ENCODE data around the gene PIKFYVE. TPM values are rescaled to one million over a fixed set of nuclear protein-coding genes. Genes with fewer than 3 reads are reported as not detected.

PIKFYVE gene
- total RNA-seq, 1 experiment from 2014 or later = 27.2 TPM

GRCh38 chr2:208268156-208268952 is 2.3 kb downstream of the PIKFYVE start:
- no peak overlapping the region for H2BK5ac ChIP-seq (ENCODE audit: insufficient read length, low read length)
- no peak overlapping the region for H2AK5ac ChIP-seq (ENCODE audit: insufficient read length, low read length)
- no peak overlapping the region for H2BK20ac ChIP-seq (ENCODE audit: low read depth, low read length, poor library complexity, severe bottlenecking)
- H3K9me3 ChIP-seq (ENCODE audit: control insufficient read depth, low read depth, low read length) = no peaks in the 10 kb centered on the region
- H3K23ac ChIP-seq (ENCODE audit: insufficient read length, low read depth, low read length) = no peak overlapping the region
- no peak overlapping the region for H3K18ac ChIP-seq (ENCODE audit: insufficient read length, low read depth, low read length)
- no peak overlapping the region for H4K91ac ChIP-seq (ENCODE audit: insufficient read length, low read depth, low read length)
- peaks cover 4% of the 10 kb centered on the region for H3K79me1 ChIP-seq (ENCODE audit: insufficient read depth, low read depth, low read length, poor library complexity, severe bottlenecking)
- no peak for TF ChIP-seq CTCF (conservative IDR thresholded peaks at IDR 0.05)
- no CpG with 5 or more reads among the region's 8 CpGs for WGBS (ENCODE audit: extremely low coverage, insufficient read length, low lambda C conversion rate)
- no peak overlapping the region for H2AFZ ChIP-seq (ENCODE audit: low read length)
- peak overlapping the region; percentile 91 to 98 for H3K4me3 Mint-ChIP-seq
- no peak overlapping the region for H2BK12ac ChIP-seq (ENCODE audit: insufficient read length, low read depth, low read length)
- no peak overlapping the region for H3K27ac ChIP-seq (ENCODE audit: insufficient read length, low read depth, low read length)
- no peaks in the 10 kb centered on the region for H3K27me3 Mint-ChIP-seq (ENCODE audit: low read depth)
- peaks cover 10 to 17% (median 17%) of the 10 kb centered on the region in 3 experiments; a peak in 6 of 7 replicates for H3K36me3 Mint-ChIP-seq (ENCODE audit: insufficient read depth in 1 of 3, low read depth in 3 of 3)
- H3K9ac ChIP-seq (ENCODE audit: extremely low read depth, insufficient read length, low read length) = no peak overlapping the region
- H3K27me3 ChIP-seq (ENCODE audit: insufficient read depth, low read length) = no peaks in the 10 kb centered on the region
- peaks cover 4% of the 10 kb centered on the region for H3K23me2 ChIP-seq (ENCODE audit: insufficient read length, low read depth, low read length, poor library complexity, severe bottlenecking)
- no peak overlapping the region for H3K56ac ChIP-seq (ENCODE audit: insufficient read length, low read depth, low read length)
- H4K5ac ChIP-seq (ENCODE audit: insufficient read length, low read depth, low read length) = no peak overlapping the region
- no peaks in the 10 kb centered on the region for H3K4me1 ChIP-seq (ENCODE audit: insufficient read depth, low read length)
- H4K20me1 ChIP-seq (ENCODE audit: control insufficient read depth, insufficient read depth, insufficient read length) = no peaks in the 10 kb centered on the region
- no peak for DNase-seq
- peaks cover 31 to 33% of the 10 kb centered on the region in 2 experiments for H3K4me1 Mint-ChIP-seq
- H3K79me2 ChIP-seq (ENCODE audit: insufficient read depth, low read length) = peaks cover 18% of the 10 kb centered on the region
- H3K4ac ChIP-seq (ENCODE audit: low read depth, low read length) = no peak overlapping the region
- H2BK15ac ChIP-seq (ENCODE audit: low read depth, low read length) = no peak overlapping the region
- no peak overlapping the region for H3T11ph ChIP-seq (ENCODE audit: low read length)
- no peak overlapping the region for H3K14ac ChIP-seq (ENCODE audit: insufficient read depth, low read length)
- H3K9me3 Mint-ChIP-seq = no peaks in the 10 kb centered on the region
- H4K8ac ChIP-seq (replicated peaks; ENCODE audit: insufficient read length, low read depth, low read length) = no peak overlapping the region
- peak overlapping the region in 1 of 3 experiments; percentile 65; a peak in 2 of 7 replicates for H3K27ac Mint-ChIP-seq
- H2BK120ac ChIP-seq (ENCODE audit: low read depth, low read length, poor library complexity, severe bottlenecking) = no peak overlapping the region
- no peak overlapping the region for H3K4me2 ChIP-seq (ENCODE audit: insufficient read depth, insufficient read length, low read length)
